Bronchial epithelial cell (primary cell): Measurements from ENCODE around the gene ZMYM4. TPM values are rescaled to one million over a fixed set of nuclear protein-coding genes. Genes with fewer than 3 reads are reported as not detected.

Experiments used
- DNase-seq: peaks from one replicate; pipeline ENCODE4 v3.0.0-alpha.2; 2010; ENCODE audit warnings: low read depth
- FAIRE-seq: peaks from 2 replicates; lab custom pipeline; 2011; peaks lifted over from hg19 to GRCh38; lab: Jason Lieb, UNC
- H3K27me3 ChIP-seq: 2 replicates; pipeline ENCODE4 v1.5.1; 2011; ENCODE audit warnings: low read length; ENCODE audit not compliant: control insufficient read depth, insufficient read depth
- H3K36me3 ChIP-seq: 2 replicates; pipeline ENCODE4 v1.5.1; 2011; ENCODE audit warnings: low read length; ENCODE audit not compliant: control insufficient read depth, insufficient read depth
- H3K4me3 ChIP-seq: 2 replicates; pipeline ENCODE4 v1.5.1; 2011; ENCODE audit warnings: mild to moderate bottlenecking, low read depth, low read length, control low read depth
- CTCF ChIP-seq: IDR thresholded peaks from 2 replicates; pipeline ENCODE4 v1.5.1; 2011; ENCODE audit warnings: mild to moderate bottlenecking, moderate library complexity, low read length, control low read depth, inconsistent platforms; ENCODE audit not compliant: insufficient read depth, severe bottlenecking
- total RNA-seq: library from RNA; depleted of rRNA; stranded (reverse); fragments of >200 nt; gene quantifications from 2 replicates; pipeline ENCODE4 v1.2.1, GENCODE V29; 2014

Gene ZMYM4
- total RNA-seq, 1 donor from 2014 or later: 19.5 TPM

GRCh38 chr1:35452106-35452774 is 183.7 kb downstream of the ZMYM4 start:
- Histone ChIP-seq H3K4me3 (no peak overlapping the region), H3K27me3 (no peaks in the 10 kb centered on the region), H3K36me3 (peaks cover 7% of the 10 kb centered on the region)
- FAIRE-seq: no peak
- peak; percentile 54 for DNase-seq
- TF ChIP-seq CTCF: peak; percentile 6

GRCh38 chr1:35453031-35453430 is 184.5 kb downstream of the ZMYM4 start:
- no peak overlapping the region for H3K4me3 ChIP-seq
- peaks cover 7% of the 10 kb centered on the region for H3K36me3 ChIP-seq
- no peaks in the 10 kb centered on the region for H3K27me3 ChIP-seq
- no peak for DNase-seq
- no peak for TF ChIP-seq CTCF
- FAIRE-seq: no peak

- Histone ChIP-seq H3K36me3 (peaks cover 7% of the 10 kb centered on the region), H3K4me3 (no peak overlapping the region), H3K27me3 (no peaks in the 10 kb centered on the region)
- no peak for TF ChIP-seq CTCF
- no peak for FAIRE-seq
- no peak for DNase-seq
Observed at GRCh38 chr1:35454176-35454575, 185.7 kb downstream of the ZMYM4 start.

- Histone ChIP-seq H3K4me3 (no peak overlapping the region), H3K36me3 (peaks cover 7% of the 10 kb centered on the region), H3K27me3 (no peaks in the 10 kb centered on the region)
- TF ChIP-seq CTCF: no peak
- DNase-seq: peak; percentile 75
- peak; percentile 81 for FAIRE-seq
Observed at GRCh38 chr1:35454616-35455015, 186.1 kb downstream of the ZMYM4 start.

- Histone ChIP-seq H3K36me3 (peaks cover 6% of the 10 kb centered on the region), H3K27me3 (no peaks in the 10 kb centered on the region), H3K4me3 (no peak overlapping the region)
- FAIRE-seq (no peak), DNase-seq (peak; percentile 92)
- TF ChIP-seq CTCF: no peak
Observed at GRCh38 chr1:35460796-35461195, 192.3 kb downstream of the ZMYM4 start.
